Naive thymus-derived CD4-positive, alpha-beta T cell (primary cell): ENCODE measurements around the gene TRIM63. TPM values are rescaled to one million over a fixed set of nuclear protein-coding genes. Genes with fewer than 3 reads are reported as not detected.
A peak's percentile ranks its signal among the peaks of the same experiment; 100 is the strongest.

Experiments
- ATAC-seq: fragments of 150-1000 bp; cut with Tn5 transposase; 2 replicates; pipeline ENCODE4 v1.10.0; 2021; ENCODE audit warnings: mild to moderate bottlenecking, moderate library complexity
- CTCF ChIA-PET: fragments of 350-600 bp; sonication (Branson Sonifier 250); formaldehyde crosslinking; loops from one replicate; lab custom pipeline; 2021; ENCODE audit warnings: antibody characterized with exemption; lab: Charles Lee
- POLR2A ChIA-PET: fragments of 350-600 bp; sonication (Branson Sonifier 250); formaldehyde crosslinking; loops from one replicate; lab custom pipeline; 2021; ENCODE audit warnings: antibody characterized with exemption, inconsistent platforms; lab: Charles Lee
- DNase-seq, 9 donors: peaks; one replicate each; pipeline versions ENCODE4 v3.0.0 to v3.0.0-alpha.2; 2020 to 2022; ENCODE audit warnings: mixed read lengths in 1 of 9
- H3K27ac ChIP-seq: one replicate; pipeline ENCODE4 v1.7.0; 2013; ENCODE audit warnings: mild to moderate bottlenecking, low read depth, low read length, moderate library complexity
- H3K27me3 ChIP-seq, 2 donors: one replicate each; pipeline ENCODE4 v1.7.0; 2013; ENCODE audit warnings: low read length in 2 of 2, mild to moderate bottlenecking in 2 of 2, moderate library complexity in 2 of 2; ENCODE audit not compliant: control insufficient read depth in 2 of 2, insufficient read depth in 2 of 2
- H3K36me3 ChIP-seq, 3 experiments: 1 replicate in 2 of 3; 2 replicates in 1 of 3; pipeline ENCODE4 v1.7.0; 2013; ENCODE audit warnings: low read length in 3 of 3, mild to moderate bottlenecking in 3 of 3, moderate library complexity in 1 of 3; ENCODE audit not compliant: insufficient read depth in 3 of 3, control insufficient read depth in 2 of 3
- H3K4me1 ChIP-seq, 2 donors: one replicate each; pipeline ENCODE4 v1.7.0; 2013; ENCODE audit warnings: low read length in 2 of 2, mild to moderate bottlenecking in 2 of 2, moderate library complexity in 1 of 2; ENCODE audit not compliant: control insufficient read depth in 2 of 2, insufficient read depth in 2 of 2
- H3K4me3 ChIP-seq: 2 replicates; pipeline ENCODE4 v1.7.0; 2013; ENCODE audit warnings: mild to moderate bottlenecking, low read length
- H3K9me3 ChIP-seq, 3 experiments: 1 replicate in 2 of 3; 2 replicates in 1 of 3; pipeline ENCODE4 v1.7.0; 2013; ENCODE audit warnings: low read length in 3 of 3; ENCODE audit not compliant: control insufficient read depth in 2 of 3
- H3K27ac Mint-ChIP-seq, 9 donors: one replicate each; pipeline ENCODE4 v1.8.0; 2020 to 2022; ENCODE audit warnings: mixed read lengths in 9 of 9, mild to moderate bottlenecking in 8 of 9, moderate library complexity in 5 of 9, inconsistent platforms in 2 of 9
- H3K27me3 Mint-ChIP-seq, 5 donors: one replicate each; pipeline ENCODE4 v1.8.0; 2021 to 2022; ENCODE audit warnings: mixed read lengths in 5 of 5, mild to moderate bottlenecking in 1 of 5
- H3K36me3 Mint-ChIP-seq, 5 donors: one replicate each; pipeline ENCODE4 v1.8.0; 2020 to 2022; ENCODE audit warnings: mixed read lengths in 5 of 5, mild to moderate bottlenecking in 3 of 5, inconsistent platforms in 1 of 5
- H3K4me1 Mint-ChIP-seq, 7 donors: one replicate each; pipeline ENCODE4 v1.8.0; 2020 to 2022; ENCODE audit warnings: mixed read lengths in 7 of 7, mild to moderate bottlenecking in 3 of 7, inconsistent platforms in 1 of 7
- H3K4me3 Mint-ChIP-seq, 10 donors: one replicate each; pipeline ENCODE4 v1.8.0; 2020 to 2022; ENCODE audit warnings: mild to moderate bottlenecking in 10 of 10, mixed read lengths in 10 of 10, moderate library complexity in 6 of 10, inconsistent platforms in 2 of 10
- H3K9me3 Mint-ChIP-seq, 11 donors: one replicate each; pipeline ENCODE4 v1.8.0; 2020 to 2022; ENCODE audit warnings: mixed read lengths in 11 of 11, mild to moderate bottlenecking in 4 of 11, inconsistent platforms in 1 of 11, moderate library complexity in 1 of 11
- intact Hi-C, 2 donors: fragments of 100-400 bp; cut with micrococcal nuclease; formaldehyde crosslinking; loops; one replicate each; pipeline ENCODE4 v1.15.1; 2023
- polyA plus RNA-seq, 2 donors: library from polyadenylated mRNA; unstranded; fragments of 300-500 nt; fragmentation: Illumina TruSeq; gene quantifications; one replicate each; pipeline ENCODE4 v1.2.3, GENCODE V29; 2021
- total RNA-seq, 6 experiments: library from RNA in 5 of 6; stranded (reverse) in 5 of 6; gene quantifications; 1 replicate in 5 of 6; 2 replicates in 1 of 6; pipeline ENCODE4 v1.2.3 and lab custom pipeline; 2021 to 2026

The TRIM63 gene
- total and polyA plus RNA-seq, 7 experiments from 2014 or later: not detected

DNA sequence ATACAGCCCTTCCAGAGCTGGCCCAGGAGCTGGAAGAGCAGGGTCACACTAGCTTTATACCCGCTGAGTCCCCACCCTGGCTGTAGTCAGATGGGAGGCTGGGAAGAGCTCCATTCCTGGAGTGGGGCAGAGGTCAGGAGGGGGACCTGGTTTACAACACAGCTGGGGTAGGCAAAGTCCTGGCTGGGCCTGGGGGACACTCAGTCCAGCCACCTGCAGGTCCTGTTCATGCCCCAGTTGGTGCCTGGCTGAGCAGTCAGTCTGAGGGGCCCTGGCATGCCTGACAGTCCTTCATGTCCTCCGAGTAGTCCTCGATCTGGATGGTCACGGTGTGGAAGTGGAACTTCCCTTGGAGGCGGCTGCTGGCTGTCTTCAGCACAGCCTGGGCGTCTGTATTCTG is 28.5 kb downstream of the TRIM63 start:
- H3K9me3 ChIP-seq: no peaks in the 10 kb centered on the region
- no peak overlapping the region for H3K27ac ChIP-seq
- peaks cover 0 to 4% (median 0%) of the 10 kb centered on the region in 3 experiments for H3K36me3 ChIP-seq
- ChIA-PET POLR2A (interaction anchor here (1.0 kb wide), 1 partner anchor 136 kb away, joined by 3 read pairs; no protein-coding TSS in a partner anchor), CTCF (no interaction called here)
- no peak for DNase-seq
- H3K36me3 Mint-ChIP-seq: no peaks in the 10 kb centered on the region
- H3K4me3 Mint-ChIP-seq: no peak overlapping the region
- H3K4me1 ChIP-seq: peaks cover 5 to 6% of the 10 kb centered on the region in 2 donors
- peaks cover 0 to 14% (median 8%) of the 10 kb centered on the region in 7 donors for H3K4me1 Mint-ChIP-seq
- peaks cover 0 to 32% (median 8%) of the 10 kb centered on the region in 5 donors for H3K27me3 Mint-ChIP-seq
- peaks cover 0 to 1% (median 0%) of the 10 kb centered on the region in 11 donors for H3K9me3 Mint-ChIP-seq
- no peak for ATAC-seq
- H3K4me3 ChIP-seq: no peak overlapping the region
- no peak overlapping the region for H3K27ac Mint-ChIP-seq
- H3K27me3 ChIP-seq: no peaks in the 10 kb centered on the region
- intact Hi-C loops: loop anchor here (5.0 to 10.0 kb wide), 4 partner anchors 196 to 378 kb away; partner anchors contain the start of genes CEP85 (in 1 of the 2) and UBXN11 (in 1 of the 2)

DNA sequence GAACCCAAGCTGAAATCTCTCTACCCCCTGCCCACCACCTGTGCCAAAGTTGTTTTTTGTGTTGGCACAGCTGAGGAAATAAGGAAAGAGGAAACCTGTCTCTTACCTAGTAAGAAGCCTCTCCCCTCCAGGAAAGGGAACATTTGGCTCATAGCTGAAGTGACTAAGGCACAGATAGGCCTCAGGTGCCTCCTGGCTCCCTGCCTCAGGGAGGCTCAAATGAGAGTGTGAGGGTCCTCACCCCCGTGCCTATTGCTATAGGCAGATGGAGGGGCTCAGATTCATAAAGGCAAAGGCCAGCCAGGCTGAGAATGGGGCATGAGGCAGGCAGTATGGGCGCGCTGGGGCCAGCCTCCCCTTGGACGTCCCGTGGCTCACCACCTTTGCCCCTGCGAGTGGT is 29.0 kb downstream of the TRIM63 start:
- Histone ChIP-seq H3K4me3 (no peak overlapping the region), H3K36me3 (peaks cover 0 to 4% (median 0%) of the 10 kb centered on the region in 3 experiments), H3K9me3 (no peaks in the 10 kb centered on the region), H3K4me1 (peaks cover 5 to 6% of the 10 kb centered on the region in 2 donors), H3K27me3 (no peaks in the 10 kb centered on the region), H3K27ac (no peak overlapping the region)
- POLR2A ChIA-PET: interaction anchor here (1.0 kb wide), 1 partner anchor 136 kb away, joined by 3 read pairs; no protein-coding TSS in a partner anchor
- Mint-ChIP-seq H3K4me3 (peak overlapping the region in 2 of 10 donors; percentile 29 to 34), H3K27me3 (peaks cover 0 to 28% (median 5%) of the 10 kb centered on the region in 5 donors), H3K4me1 (peaks cover 0 to 15% (median 8%) of the 10 kb centered on the region in 7 donors), H3K9me3 (peaks cover 0 to 1% (median 0%) of the 10 kb centered on the region in 11 donors), H3K27ac (peak overlapping the region in 1 of 9 donors; percentile 32), H3K36me3 (no peaks in the 10 kb centered on the region)
- intact Hi-C loops: loop anchor here (5.0 to 10.0 kb wide), 4 partner anchors 196 to 379 kb away; partner anchors contain the start of genes CEP85 (in 1 of the 2) and UBXN11 (in 1 of the 2)
- CTCF ChIA-PET: interaction anchor here (0.6 kb wide), 1 partner anchor 121 kb away, joined by 3 read pairs; no protein-coding TSS in a partner anchor
- DNase-seq (no peak), ATAC-seq (no peak)

DNA sequence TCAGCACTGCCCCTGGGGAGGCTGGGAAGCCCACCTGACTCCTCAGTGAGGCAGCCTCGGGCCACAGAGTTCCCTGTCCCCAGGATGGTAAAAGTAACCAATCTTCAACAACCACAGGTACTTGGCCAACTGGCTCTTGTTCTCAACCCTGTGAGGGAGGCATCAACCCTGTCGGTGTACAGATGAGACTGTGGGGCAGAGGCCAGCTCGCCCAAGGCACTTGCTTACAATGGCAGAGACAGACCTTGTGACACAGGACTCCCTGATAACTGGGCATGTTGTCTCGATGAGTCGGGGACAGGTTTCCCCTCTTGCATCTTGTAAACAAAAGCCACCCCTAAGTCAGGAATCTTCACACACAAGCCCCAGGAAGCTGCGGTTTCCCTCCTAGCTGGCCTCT is 29.5 kb downstream of the TRIM63 start:
- Histone ChIP-seq H3K9me3 (no peaks in the 10 kb centered on the region), H3K27ac (no peak overlapping the region), H3K4me3 (no peak overlapping the region), H3K27me3 (no peaks in the 10 kb centered on the region), H3K4me1 (peaks cover 5 to 6% of the 10 kb centered on the region in 2 donors), H3K36me3 (peaks cover 0 to 4% (median 0%) of the 10 kb centered on the region in 3 experiments)
- Mint-ChIP-seq H3K4me1 (peaks cover 0 to 15% (median 8%) of the 10 kb centered on the region in 7 donors), H3K9me3 (peaks cover 0 to 1% (median 0%) of the 10 kb centered on the region in 11 donors), H3K27me3 (peaks cover 0 to 23% (median 5%) of the 10 kb centered on the region in 5 donors), H3K4me3 (peak overlapping the region in 2 of 10 donors; percentile 29 to 48), H3K27ac (no peak overlapping the region), H3K36me3 (no peaks in the 10 kb centered on the region)
- ATAC-seq: no peak
- DNase-seq: no peak
- POLR2A ChIA-PET: interaction anchor here (1.0 kb wide), 1 partner anchor 135 kb away, joined by 3 read pairs; no protein-coding TSS in a partner anchor
- intact Hi-C loops: loop anchor here (5.0 to 10.0 kb wide), 4 partner anchors 197 to 379 kb away; partner anchors contain the start of genes CEP85 (in 1 of the 2) and UBXN11 (in 1 of the 2)
- CTCF ChIA-PET: interaction anchor here (0.6 kb wide), 1 partner anchor 120 kb away, joined by 3 read pairs; no protein-coding TSS in a partner anchor

DNA sequence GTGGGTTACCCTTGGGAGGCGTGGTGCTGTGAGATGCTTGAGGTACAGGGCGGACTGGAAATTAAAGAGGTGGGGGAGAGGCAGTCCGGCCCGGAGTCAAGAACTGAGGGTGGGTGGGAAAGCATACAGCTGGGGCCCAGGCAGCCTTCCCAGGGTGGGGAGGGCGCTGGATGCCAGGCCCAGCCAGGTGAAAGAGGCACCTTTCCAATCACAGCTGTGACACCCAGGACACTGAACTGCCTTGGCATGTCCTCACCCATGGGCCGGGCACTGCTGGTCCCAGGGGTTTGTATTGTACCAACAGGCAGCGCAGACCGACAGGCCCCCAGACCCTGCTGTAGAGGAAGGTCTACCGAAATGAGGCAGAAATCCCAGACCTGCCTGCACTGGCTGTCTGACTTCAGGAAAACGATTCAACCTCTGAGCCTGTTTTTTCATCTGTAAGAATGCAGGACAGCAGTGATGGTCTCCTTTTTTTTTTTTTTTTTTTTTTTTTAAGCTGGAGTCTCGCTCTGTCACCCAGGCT is 30.6 kb downstream of the TRIM63 start:
- Histone ChIP-seq H3K9me3 (no peaks in the 10 kb centered on the region), H3K36me3 (peaks cover 0 to 4% (median 0%) of the 10 kb centered on the region in 3 experiments), H3K27me3 (no peaks in the 10 kb centered on the region), H3K4me3 (no peak overlapping the region), H3K27ac (no peak overlapping the region), H3K4me1 (peaks cover 5 to 6% of the 10 kb centered on the region in 2 donors)
- POLR2A ChIA-PET: interaction anchor here (0.6 kb wide), 1 partner anchor 84 kb away, joined by 3 read pairs; no protein-coding TSS in a partner anchor
- Mint-ChIP-seq H3K9me3 (peaks cover 0 to 1% (median 0%) of the 10 kb centered on the region in 11 donors), H3K27ac (no peak overlapping the region), H3K36me3 (no peaks in the 10 kb centered on the region), H3K27me3 (peaks cover 0 to 23% (median 0%) of the 10 kb centered on the region in 5 donors), H3K4me3 (peak overlapping the region in 2 of 10 donors; percentile 39 to 97), H3K4me1 (peaks cover 0 to 15% (median 8%) of the 10 kb centered on the region in 7 donors)
- no peak for DNase-seq
- no peak for ATAC-seq
- intact Hi-C loops: loop anchor here (1.0 to 10.0 kb wide), 6 partner anchors 108 to 380 kb away; partner anchors contain the start of genes CEP85 (in 1 of the 2) and UBXN11 (in 1 of the 2)
- CTCF ChIA-PET: interaction anchor here (0.6 to 1.5 kb wide), 7 partner anchors 8 to 818 kb away, joined by 3 to 10 read pairs (median 7); partner anchors contain the start of gene SLC30A2

DNA sequence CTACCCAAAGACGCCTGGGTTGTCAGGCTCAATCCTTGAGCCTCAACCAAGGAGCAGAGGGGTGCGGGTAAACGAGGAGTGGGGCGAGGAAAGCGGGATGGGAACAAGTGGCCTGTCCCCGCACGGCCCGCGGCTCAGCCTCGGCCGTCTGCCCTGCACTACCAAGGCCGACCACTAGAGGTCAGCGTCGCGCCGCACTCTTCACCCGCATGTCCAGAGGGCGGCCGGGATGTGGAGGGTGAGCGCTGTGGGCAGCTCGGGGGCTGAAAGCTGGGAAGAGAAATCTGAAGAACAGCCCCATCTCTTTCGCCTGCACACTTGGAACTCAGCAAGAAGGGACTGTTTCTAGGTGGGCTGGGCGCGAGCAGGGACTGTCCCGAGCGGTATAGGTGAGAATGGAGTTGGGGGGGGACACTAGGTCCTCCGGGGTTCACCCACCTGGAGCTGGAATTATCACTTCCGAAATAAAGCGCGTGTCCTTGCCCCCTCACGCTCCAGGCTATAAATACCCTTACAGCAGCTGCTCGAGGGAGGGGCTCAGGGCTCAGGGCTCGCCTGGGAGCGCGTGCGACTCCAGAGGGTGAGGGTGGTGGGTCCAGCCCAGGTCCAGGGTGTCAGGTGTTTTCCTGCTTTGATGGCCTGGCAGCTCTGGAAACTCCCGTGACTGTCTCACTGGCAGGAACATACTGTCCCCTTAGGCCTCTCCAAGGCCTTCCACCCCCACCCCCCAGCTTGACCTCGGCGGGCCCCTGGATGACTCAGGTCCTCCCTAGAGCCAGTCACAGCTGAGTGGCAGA is 31.3 kb downstream of the TRIM63 start:
- Mint-ChIP-seq H3K9me3 (peaks cover 0 to 1% (median 0%) of the 10 kb centered on the region in 11 donors), H3K27ac (peak overlapping the region; percentile 74 to 96 (median 90)), H3K27me3 (peaks cover 0 to 19% (median 0%) of the 10 kb centered on the region in 5 donors), H3K4me3 (peak overlapping the region; percentile 93 to 97 (median 96)), H3K36me3 (no peaks in the 10 kb centered on the region), H3K4me1 (peaks cover 0 to 15% (median 8%) of the 10 kb centered on the region in 7 donors)
- Histone ChIP-seq H3K27ac (peak overlapping the region; percentile 87), H3K36me3 (peaks cover 0 to 4% (median 0%) of the 10 kb centered on the region in 3 experiments), H3K4me1 (peaks cover 5 to 6% of the 10 kb centered on the region in 2 donors), H3K27me3 (no peaks in the 10 kb centered on the region), H3K9me3 (no peaks in the 10 kb centered on the region), H3K4me3 (peak overlapping the region; percentile 99)
- CTCF ChIA-PET: interaction anchor here (0.6 to 1.5 kb wide), 9 partner anchors 9 to 817 kb away, joined by 3 to 10 read pairs (median 4); partner anchors contain the start of gene SLC30A2
- DNase-seq (peak; percentile 53 to 89 (median 73)), ATAC-seq (peak; percentile 87)
- intact Hi-C loops: loop anchor here (1.0 to 10.0 kb wide), 13 partner anchors 38 to 381 kb away; partner anchors contain the start of genes CEP85 (in 2 of the 2), PDIK1L (in 2 of the 2), PAFAH2 (in 1 of the 2) and UBXN11 (in 1 of the 2)
- POLR2A ChIA-PET: interaction anchor here (0.6 kb wide), 1 partner anchor 128 kb away, joined by 3 read pairs; no protein-coding TSS in a partner anchor
